Fibroblast of lung (primary cell): ENCODE results near the gene CIART. TPM values are rescaled to one million over a fixed set of nuclear protein-coding genes. Genes with fewer than 3 reads are reported as not detected.
A peak's percentile ranks its signal among the peaks of the same experiment; 100 is the strongest.
"Not testable (repeated sequence)": the region's sequence is repeated elsewhere in the genome, so short reads cannot be mapped to it uniquely, and the experiment has no call there.

Source experiments
- DNase-seq, 2 donors: peaks; one replicate each; pipeline versions ENCODE4 v3.0.0 to v3.0.0-alpha.2; 2010; ENCODE audit warnings: low read depth in 2 of 2
- H2AFZ ChIP-seq: 2 replicates; pipeline ENCODE4 v1.5.1; 2012; ENCODE audit warnings: low read length, control low read depth, inconsistent platforms
- H3K27ac ChIP-seq: 2 replicates; pipeline ENCODE4 v1.5.1; 2011; ENCODE audit warnings: low read length, control low read depth; ENCODE audit not compliant: insufficient read depth
- H3K27me3 ChIP-seq: 2 replicates; pipeline ENCODE4 v1.5.1; 2011; ENCODE audit warnings: mild to moderate bottlenecking, low read length; ENCODE audit not compliant: control insufficient read depth, insufficient read depth
- H3K36me3 ChIP-seq: 2 replicates; pipeline ENCODE4 v1.5.1; 2011; ENCODE audit warnings: low read length; ENCODE audit not compliant: control insufficient read depth, insufficient read depth
- H3K4me1 ChIP-seq: 2 replicates; pipeline ENCODE4 v1.5.1; 2011; ENCODE audit warnings: low read length; ENCODE audit not compliant: control insufficient read depth, insufficient read depth; ENCODE audit errors: extremely low read depth
- H3K4me2 ChIP-seq: 2 replicates; pipeline ENCODE4 v1.5.1; 2011; ENCODE audit warnings: low read length, control low read depth; ENCODE audit not compliant: insufficient read depth; ENCODE audit errors: extremely low read depth
- H3K4me3 ChIP-seq, 4 experiments: fragments of 200-600 bp in 1 of 4; sonication (generic) in 1 of 4; replicated peaks in 1 of 4; 2 replicates each; pipeline ENCODE4 v1.5.1; 2011 to 2016; ENCODE audit warnings: low read length in 4 of 4, low read depth in 3 of 4, mild to moderate bottlenecking in 3 of 4, control low read depth in 2 of 4, inconsistent platforms in 1 of 4, mixed read lengths in 1 of 4; ENCODE audit not compliant: insufficient read depth in 1 of 4; ENCODE audit errors: control extremely low read depth in 1 of 4
- H3K79me2 ChIP-seq: 2 replicates; pipeline ENCODE4 v1.5.1; 2012; ENCODE audit warnings: mild to moderate bottlenecking, low read length, inconsistent platforms; ENCODE audit not compliant: control insufficient read depth, insufficient read depth
- H3K9ac ChIP-seq: 2 replicates; pipeline ENCODE4 v1.5.1; 2011; ENCODE audit warnings: mild to moderate bottlenecking, low read length, control low read depth; ENCODE audit not compliant: insufficient read depth
- H3K9me3 ChIP-seq: 2 replicates; pipeline ENCODE4 v1.5.1; 2012; ENCODE audit warnings: low read depth, low read length; ENCODE audit not compliant: control insufficient read depth, insufficient read depth
- H4K20me1 ChIP-seq: 2 replicates; pipeline ENCODE4 v1.5.1; 2011; ENCODE audit warnings: low read length; ENCODE audit not compliant: control insufficient read depth, insufficient read depth; ENCODE audit errors: extremely low read depth
- EZH2 ChIP-seq: IDR thresholded peaks from 2 replicates; pipeline ENCODE4 v1.5.1; 2012; ENCODE audit warnings: low read length, control low read depth, mild to moderate bottlenecking; ENCODE audit errors: missing control alignments
- polyA plus RNA-seq, 2 donors: library from polyadenylated mRNA; depleted of rRNA in 1 of 2; stranded (reverse) in 1 of 2; unstranded in 1 of 2; fragments of >200 nt; gene quantifications; 2 replicates each; pipeline ENCODE4 v1.2.1, GENCODE V29; 2011 to 2012; ENCODE audit warnings: missing spikeins in 1 of 2
- total RNA-seq: library from RNA; depleted of rRNA; stranded (reverse); fragments of >200 nt; gene quantifications from 2 replicates; pipeline ENCODE4 v1.2.1, GENCODE V29; 2014
- TF ChIP-seq, protein P1 (sequence below), 2 donors: IDR thresholded peaks in 1 of 2; conservative IDR thresholded peaks in 1 of 2; 1 replicate in 1 of 2; 2 replicates in 1 of 2; pipeline ENCODE4 v1.5.1; 2011 to 2012; ENCODE audit warnings: low read length in 2 of 2, control low read depth in 1 of 2, inconsistent platforms in 1 of 2, low read depth in 1 of 2, mild to moderate bottlenecking in 1 of 2

Gene CIART
- total and polyA plus RNA-seq, 2 donors (not counting 1 experiment from before 2014, with no cell fraction given), result 10.4 to 15.3 TPM

GRCh38 chr1:150311762-150312161, 29.4 kb downstream of the CIART start:
- Histone ChIP-seq H3K4me2 (no peak overlapping the region), H3K9me3 (no peaks in the 10 kb centered on the region), H4K20me1 (no peaks in the 10 kb centered on the region), H3K4me1 (no peaks in the 10 kb centered on the region), H3K36me3 (no peaks in the 10 kb centered on the region), H2AFZ (no peak overlapping the region), H3K27me3 (no peaks in the 10 kb centered on the region), H3K4me3 (no peak overlapping the region), H3K9ac (no peak overlapping the region), H3K79me2 (no peaks in the 10 kb centered on the region), H3K27ac (no peak overlapping the region)
- no peak for DNase-seq
- no peak for TF ChIP-seq EZH2
- TF ChIP-seq, protein P1, sequence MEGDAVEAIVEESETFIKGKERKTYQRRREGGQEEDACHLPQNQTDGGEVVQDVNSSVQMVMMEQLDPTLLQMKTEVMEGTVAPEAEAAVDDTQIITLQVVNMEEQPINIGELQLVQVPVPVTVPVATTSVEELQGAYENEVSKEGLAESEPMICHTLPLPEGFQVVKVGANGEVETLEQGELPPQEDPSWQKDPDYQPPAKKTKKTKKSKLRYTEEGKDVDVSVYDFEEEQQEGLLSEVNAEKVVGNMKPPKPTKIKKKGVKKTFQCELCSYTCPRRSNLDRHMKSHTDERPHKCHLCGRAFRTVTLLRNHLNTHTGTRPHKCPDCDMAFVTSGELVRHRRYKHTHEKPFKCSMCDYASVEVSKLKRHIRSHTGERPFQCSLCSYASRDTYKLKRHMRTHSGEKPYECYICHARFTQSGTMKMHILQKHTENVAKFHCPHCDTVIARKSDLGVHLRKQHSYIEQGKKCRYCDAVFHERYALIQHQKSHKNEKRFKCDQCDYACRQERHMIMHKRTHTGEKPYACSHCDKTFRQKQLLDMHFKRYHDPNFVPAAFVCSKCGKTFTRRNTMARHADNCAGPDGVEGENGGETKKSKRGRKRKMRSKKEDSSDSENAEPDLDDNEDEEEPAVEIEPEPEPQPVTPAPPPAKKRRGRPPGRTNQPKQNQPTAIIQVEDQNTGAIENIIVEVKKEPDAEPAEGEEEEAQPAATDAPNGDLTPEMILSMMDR (conservative IDR thresholded peaks at IDR 0.05 in 1 of 2, IDR thresholded peaks at IDR 0.05 in 1 of 2; ENCODE audit: low read depth in 1 of 2, low read length in 2 of 2), result no peak

GRCh38 chr1:150314691-150315090, 32.3 kb downstream of the CIART start:
- H3K4me2 ChIP-seq, H3K79me2 ChIP-seq: not testable (repeated sequence)

DNA sequence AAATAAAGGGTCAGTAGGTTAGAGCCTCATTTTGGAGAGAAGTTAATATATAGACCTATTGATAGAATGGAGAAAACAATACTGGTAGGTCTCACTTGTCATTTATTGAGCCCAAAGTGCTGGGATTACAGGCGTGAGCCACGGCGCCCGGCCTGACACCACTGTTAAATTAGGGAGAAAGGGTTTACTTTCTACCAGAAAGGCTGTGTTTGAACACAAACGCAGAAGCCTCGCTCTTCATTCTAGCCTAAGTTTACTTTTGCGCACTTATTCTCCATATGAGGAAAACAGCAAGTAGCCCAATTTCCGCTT, 38.3 kb downstream of the CIART start:
- TF ChIP-seq, protein P1 (conservative IDR thresholded peaks at IDR 0.05 in 1 of 2, IDR thresholded peaks at IDR 0.05 in 1 of 2; ENCODE audit: low read depth in 1 of 2, low read length in 2 of 2), result no peak
- no peak for TF ChIP-seq EZH2
- H4K20me1 ChIP-seq, result no peaks in the 10 kb centered on the region
- H3K36me3 ChIP-seq, result peaks cover 1% of the 10 kb centered on the region
- peak overlapping the region; percentile 26 to 93 (median 54) for H3K4me3 ChIP-seq
- H2AFZ ChIP-seq, result peak overlapping the region; percentile 19
- H3K4me2 ChIP-seq, result peak overlapping the region; percentile 42
- peaks cover 2% of the 10 kb centered on the region for H3K4me1 ChIP-seq
- peaks cover 27% of the 10 kb centered on the region for H3K79me2 ChIP-seq
- H3K27ac ChIP-seq, result peak overlapping the region; percentile 67
- DNase-seq, result no peak
- no peak overlapping the region for H3K9ac ChIP-seq
- H3K9me3 ChIP-seq, result no peaks in the 10 kb centered on the region
- no peaks in the 10 kb centered on the region for H3K27me3 ChIP-seq

More at GRCh38 chr1:150314691-150315090, 32.3 kb downstream of the CIART start:
- not testable (repeated sequence) for H3K9ac ChIP-seq, H3K9me3 ChIP-seq, H3K36me3 ChIP-seq, H3K27ac ChIP-seq, DNase-seq, H3K4me1 ChIP-seq, H3K27me3 ChIP-seq, H4K20me1 ChIP-seq, H3K4me3 ChIP-seq, H2AFZ ChIP-seq
